ENCODE results near the gene USP30. TPM values are rescaled to one million over a fixed set of nuclear protein-coding genes. Genes with fewer than 3 reads are reported as not detected.
A peak's percentile ranks its signal among the peaks of the same experiment; 100 is the strongest.
"Not testable (repeated sequence)": the region's sequence is repeated elsewhere in the genome, so short reads cannot be mapped to it uniquely, and the experiment has no call there.

Gene USP30
- total RNA-seq, 1 experiment from 2014 or later = 6.2 TPM

- DNase-seq (ENCODE audit: low spot score) = not testable (repeated sequence)
Observed at GRCh38 chr12:109049794-109050193, 2.6 kb upstream of the USP30 start.

- no peak for DNase-seq (ENCODE audit: low spot score)
Observed at GRCh38 chr12:109052097-109052413, 321 bp upstream of the USP30 start.

- DNase-seq (ENCODE audit: low spot score) = peak; percentile 1
Observed at GRCh38 chr12:109053382-109054123, 1.2 kb downstream of the USP30 start.

- not testable (repeated sequence) for DNase-seq (ENCODE audit: low spot score)
Observed at GRCh38 chr12:109054124-109054513, 1.7 kb downstream of the USP30 start.

GRCh38 chr12:109054520-109054919, 2.1 kb downstream of the USP30 start:
- no peak for DNase-seq (ENCODE audit: low spot score)

- DNase-seq (ENCODE audit: low spot score) = no peak
Observed at GRCh38 chr12:109056891-109057290, 4.5 kb downstream of the USP30 start.

GRCh38 chr12:109057376-109057775, 5.0 kb downstream of the USP30 start:
- no peak for DNase-seq (ENCODE audit: low spot score)

GRCh38 chr12:109058773-109059172, 6.4 kb downstream of the USP30 start:
- no peak for DNase-seq (ENCODE audit: low spot score)

- DNase-seq (ENCODE audit: low spot score) = no peak
Observed at GRCh38 chr12:109064143-109064542, 11.8 kb downstream of the USP30 start.

- peak; percentile 22 for DNase-seq (ENCODE audit: low spot score)
Observed at GRCh38 chr12:109065154-109065852, 12.9 kb downstream of the USP30 start.

GRCh38 chr12:109065853-109066193, 13.4 kb downstream of the USP30 start:
- DNase-seq (ENCODE audit: low spot score) = no peak

GRCh38 chr12:109069307-109070271, 17.2 kb downstream of the USP30 start:
- DNase-seq (ENCODE audit: low spot score) = peak; percentile 87

- no peak for DNase-seq (ENCODE audit: low spot score)
Observed at GRCh38 chr12:109074866-109075265, 22.5 kb downstream of the USP30 start.

- DNase-seq (ENCODE audit: low spot score) = no peak
Observed at GRCh38 chr12:109082751-109083150, 30.4 kb downstream of the USP30 start.

GRCh38 chr12:109084425-109084824, 32.0 kb downstream of the USP30 start:
- no peak for DNase-seq (ENCODE audit: low spot score)

- DNase-seq (ENCODE audit: low spot score) = no peak
Observed at GRCh38 chr12:109085590-109085989, 33.2 kb downstream of the USP30 start.

- DNase-seq (ENCODE audit: low spot score) = no peak
Observed at GRCh38 chr12:109087250-109087649, 34.9 kb downstream of the USP30 start.

- DNase-seq (ENCODE audit: low spot score) = no peak
Observed at GRCh38 chr12:109088818-109089217, 36.4 kb downstream of the USP30 start.

- DNase-seq (ENCODE audit: low spot score) = no peak
Observed at GRCh38 chr12:109089683-109090082, 37.3 kb downstream of the USP30 start.

- DNase-seq (ENCODE audit: low spot score) = no peak
Observed at GRCh38 chr12:109092497-109093021, 40.2 kb downstream of the USP30 start.

GRCh38 chr12:109093022-109093918, 40.9 kb downstream of the USP30 start, which contains the start of gene ALKBH2:
TSS of gene ALKBH2 (minus strand) at chr12:109093472. CDS start at chr12:109092786, 686 bp downstream.
- DNase-seq (ENCODE audit: low spot score) = peak; percentile 97
